GM08714 (cell line): ENCODE data around the gene SEPTIN12.
A peak's percentile ranks its signal among the peaks of the same experiment; 100 is the strongest.
"Not testable (repeated sequence)": the region's sequence is repeated elsewhere in the genome, so short reads cannot be mapped to it uniquely, and the experiment has no call there.

Experiments
- H3K4me3 ChIP-seq: fragments of 200-500 bp; sonication (Bioruptor generic); 2 replicates; pipeline ENCODE4 v1.5.1; 2014; ENCODE audit warnings: mild to moderate bottlenecking, low read length, inconsistent platforms
- ZNF274 ChIP-seq: IDR thresholded peaks from 2 replicates; pipeline ENCODE4 v1.6.1; 2012; ENCODE audit warnings: mild to moderate bottlenecking, low read depth, low read length

SEPTIN12 gene

GRCh38 chr16:4746215-4746614, 41.9 kb downstream of the SEPTIN12 start:
- no peak overlapping the region for H3K4me3 ChIP-seq
- no peak for TF ChIP-seq ZNF274

- TF ChIP-seq ZNF274, result no peak
- H3K4me3 ChIP-seq, result no peak overlapping the region
These were observed 42.9 kb downstream of the SEPTIN12 start for GRCh38 chr16:4745274-4745569.

GRCh38 chr16:4744555-4745273, 43.4 kb downstream of the SEPTIN12 start:
- TF ChIP-seq ZNF274, result no peak
- H3K4me3 ChIP-seq, result no peak overlapping the region

GRCh38 chr16:4743226-4743878, 44.8 kb downstream of the SEPTIN12 start:
- H3K4me3 ChIP-seq, result no peak overlapping the region
- TF ChIP-seq ZNF274, result no peak

GRCh38 chr16:4738370-4738769, 49.8 kb downstream of the SEPTIN12 start:
- H3K4me3 ChIP-seq, result not testable (repeated sequence)

GRCh38 chr16:4737545-4737944, 50.6 kb downstream of the SEPTIN12 start:
- no peak for TF ChIP-seq ZNF274
- H3K4me3 ChIP-seq, result no peak overlapping the region

- no peak overlapping the region for H3K4me3 ChIP-seq
- no peak for TF ChIP-seq ZNF274
These were observed 51.6 kb downstream of the SEPTIN12 start for GRCh38 chr16:4736546-4736945.

- H3K4me3 ChIP-seq, result peak overlapping the region; percentile 94
- no peak for TF ChIP-seq ZNF274
These were observed 53.2 kb downstream of the SEPTIN12 start for GRCh38 chr16:4734730-4735535.

- peak within 1 kb of the TSS; percentile 94 for H3K4me3 ChIP-seq
- TF ChIP-seq ZNF274, result no peak
These were observed 53.9 kb downstream of the SEPTIN12 start, which contains the start of the genes ANKS3 and DNAAF8 for GRCh38 chr16:4734063-4734729. Gene ANKS3, minus strand, starts transcription at chr16:4734271. Its CDS starts 4,122 bp downstream, at chr16:4730149. Gene DNAAF8, plus strand, starts transcription at chr16:4734537. Its CDS starts 1,978 bp downstream, at chr16:4736515.

- H3K4me3 ChIP-seq, result peak overlapping the region; percentile 94
- TF ChIP-seq ZNF274, result no peak
These were observed 54.4 kb downstream of the SEPTIN12 start for GRCh38 chr16:4733747-4734062.

- TF ChIP-seq ZNF274, result no peak
- H3K4me3 ChIP-seq, result peak overlapping the region; percentile 94
These were observed 54.9 kb downstream of the SEPTIN12 start for GRCh38 chr16:4733211-4733742.

- TF ChIP-seq ZNF274, result no peak
- no peak overlapping the region for H3K4me3 ChIP-seq
These were observed 58.3 kb downstream of the SEPTIN12 start for GRCh38 chr16:4729876-4730275.

- no peak overlapping the region for H3K4me3 ChIP-seq
These were observed 59.5 kb downstream of the SEPTIN12 start for GRCh38 chr16:4728676-4729075.

More at GRCh38 chr16:4728676-4729075, 59.5 kb downstream of the SEPTIN12 start:
- TF ChIP-seq ZNF274, result no peak
